Mucosa of rectum (tissue), 2 donors: ENCODE data around the gene P4HA3.

Experiments used
- H3K27ac ChIP-seq, 2 donors: one replicate each; pipeline ENCODE4 v1.7.0; 2013; ENCODE audit warnings: inconsistent platforms in 2 of 2, low read depth in 2 of 2, low read length in 2 of 2
- H3K27me3 ChIP-seq, 2 donors: one replicate each; pipeline ENCODE4 v1.7.0; 2013; ENCODE audit warnings: low read length in 2 of 2; ENCODE audit not compliant: control insufficient read depth in 2 of 2, insufficient read depth in 2 of 2
- H3K36me3 ChIP-seq, 2 donors: one replicate each; pipeline ENCODE4 v1.7.0; 2013; ENCODE audit warnings: low read length in 2 of 2; ENCODE audit not compliant: control insufficient read depth in 2 of 2, insufficient read depth in 2 of 2
- H3K4me1 ChIP-seq, 2 donors: one replicate each; pipeline ENCODE4 v1.7.0; 2013; ENCODE audit warnings: low read length in 2 of 2, mild to moderate bottlenecking in 1 of 2; ENCODE audit not compliant: control insufficient read depth in 2 of 2, insufficient read depth in 2 of 2
- H3K4me3 ChIP-seq, 2 donors: one replicate each; pipeline ENCODE4 v1.7.0; 2013; ENCODE audit warnings: low read length in 2 of 2
- H3K9ac ChIP-seq, 2 donors: one replicate each; pipeline ENCODE4 v1.7.0; 2013; ENCODE audit warnings: low read length in 2 of 2, low read depth in 1 of 2, mild to moderate bottlenecking in 1 of 2
- H3K9me3 ChIP-seq, 2 donors: one replicate each; pipeline ENCODE4 v1.7.0; 2013; ENCODE audit warnings: low read length in 2 of 2; ENCODE audit not compliant: control insufficient read depth in 2 of 2
- donor health status: healthy.
- donor health status: Normal muscosa, but diverticular disease.

P4HA3 gene

GRCh38 chr11:74288911-74289310 is 22.5 kb downstream of the P4HA3 start:
- H3K4me3 ChIP-seq: no peak overlapping the region
- no peaks in the 10 kb centered on the region for H3K4me1 ChIP-seq
- H3K9me3 ChIP-seq: no peaks in the 10 kb centered on the region
- no peak overlapping the region for H3K9ac ChIP-seq
- H3K27me3 ChIP-seq: no peaks in the 10 kb centered on the region
- no peak overlapping the region for H3K27ac ChIP-seq
- no peaks in the 10 kb centered on the region for H3K36me3 ChIP-seq

DNA sequence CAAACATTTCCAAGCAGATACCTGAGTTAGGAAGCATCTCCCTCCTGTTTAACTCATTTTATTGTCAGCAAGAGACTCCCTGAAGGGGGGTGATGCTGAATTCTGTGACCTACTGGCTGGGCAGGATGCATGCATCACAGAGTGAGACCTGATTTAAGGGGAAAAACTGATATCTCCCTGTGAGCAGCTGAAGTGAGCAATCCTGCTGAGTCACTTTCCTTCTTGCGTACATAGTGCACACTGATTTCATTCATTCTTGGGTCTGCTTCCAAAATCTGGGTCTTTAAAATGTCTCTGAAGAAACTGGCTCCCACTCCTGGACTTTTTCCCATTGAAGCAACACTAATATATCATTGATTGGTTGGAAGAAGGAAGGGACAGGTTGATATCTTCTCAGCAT is 23.3 kb downstream of the P4HA3 start:
- Histone ChIP-seq H3K27ac (no peak overlapping the region), H3K9ac (no peak overlapping the region), H3K4me1 (peaks cover 3% of the 10 kb centered on the region in 2 donors), H3K27me3 (no peaks in the 10 kb centered on the region), H3K4me3 (no peak overlapping the region), H3K9me3 (no peaks in the 10 kb centered on the region), H3K36me3 (no peaks in the 10 kb centered on the region)

DNA sequence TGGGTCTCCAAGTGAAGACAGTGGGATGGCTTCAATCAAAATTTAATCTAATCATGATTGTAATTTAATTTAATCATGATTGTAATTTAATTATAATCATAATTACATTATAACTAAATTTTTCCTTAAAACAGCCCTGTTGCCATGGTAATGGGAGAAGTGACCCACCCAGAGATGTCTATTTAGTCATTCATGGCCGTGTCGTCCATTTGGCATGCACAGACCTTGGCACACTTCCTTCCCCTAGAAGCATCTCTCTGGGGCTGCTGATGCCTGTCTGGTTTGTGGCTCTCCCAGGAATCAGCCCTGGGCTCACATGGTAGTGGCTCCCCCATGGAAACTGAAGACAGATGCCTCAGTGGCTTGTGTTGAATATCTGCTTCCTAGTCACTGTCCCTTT is 27.0 kb downstream of the P4HA3 start:
- H3K9ac ChIP-seq: no peak overlapping the region
- H3K36me3 ChIP-seq: no peaks in the 10 kb centered on the region
- H3K27me3 ChIP-seq: no peaks in the 10 kb centered on the region
- H3K9me3 ChIP-seq: no peaks in the 10 kb centered on the region
- H3K4me1 ChIP-seq: peaks cover 3% of the 10 kb centered on the region in 2 donors
- no peak overlapping the region for H3K4me3 ChIP-seq
- no peak overlapping the region for H3K27ac ChIP-seq

DNA sequence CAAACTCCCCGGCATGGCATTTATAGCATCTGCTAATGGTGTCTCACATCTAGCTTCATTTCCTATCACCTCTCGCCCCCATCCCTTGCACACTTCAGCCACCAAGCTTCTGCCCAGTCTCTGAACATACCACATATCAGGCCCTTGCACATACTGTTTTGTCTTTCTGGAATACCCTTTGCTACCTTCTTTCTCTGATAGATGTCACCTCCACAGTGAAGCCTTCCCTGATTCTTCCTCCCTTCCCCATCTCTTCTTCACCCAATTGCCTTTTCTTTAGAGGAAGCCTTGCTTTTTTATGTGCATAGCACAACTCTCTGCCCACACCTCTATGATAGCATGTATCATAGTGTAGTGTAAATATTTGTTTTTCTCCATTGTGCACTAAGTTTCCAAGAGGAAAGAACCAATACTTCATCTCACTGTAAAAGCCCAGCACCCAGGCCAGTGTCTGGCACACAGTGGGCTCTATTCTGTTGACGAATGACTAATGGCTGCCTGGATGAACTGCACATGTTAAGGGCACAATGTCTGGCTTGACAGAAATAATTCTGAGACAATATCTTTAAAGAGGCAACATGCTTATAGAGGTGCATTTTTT is 27.8 kb downstream of the P4HA3 start:
- H3K27ac ChIP-seq: no peak overlapping the region
- H3K9me3 ChIP-seq: no peaks in the 10 kb centered on the region
- H3K4me3 ChIP-seq: no peak overlapping the region
- no peak overlapping the region for H3K9ac ChIP-seq
- H3K4me1 ChIP-seq: peaks cover 3% of the 10 kb centered on the region in 2 donors
- H3K27me3 ChIP-seq: peaks cover 0 to 2% of the 10 kb centered on the region in 2 donors
- H3K36me3 ChIP-seq: no peaks in the 10 kb centered on the region

DNA sequence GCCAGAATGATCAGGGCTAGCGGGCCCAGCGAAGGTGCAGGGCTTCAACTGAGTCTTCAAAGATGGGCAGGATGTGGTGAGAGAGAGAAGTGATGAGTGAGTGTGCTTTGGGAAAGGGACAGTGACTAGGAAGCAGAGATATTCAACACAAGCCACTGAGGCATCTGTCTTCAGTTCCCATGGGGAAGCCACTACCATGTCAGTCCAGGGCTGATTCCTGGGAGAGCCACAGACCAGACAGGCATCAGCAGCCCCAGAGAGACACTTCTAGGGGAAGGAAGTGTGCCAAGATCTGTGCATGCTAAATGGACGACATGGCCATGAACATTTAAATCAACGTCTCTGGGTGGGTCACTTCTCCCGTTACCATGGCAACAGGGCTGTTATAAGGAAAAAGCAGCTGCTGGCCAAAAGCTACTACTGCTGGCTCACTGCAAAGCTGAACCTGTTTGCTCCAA is 28.5 kb downstream of the P4HA3 start:
- no peak overlapping the region for H3K9ac ChIP-seq
- peaks cover 0 to 2% of the 10 kb centered on the region in 2 donors for H3K27me3 ChIP-seq
- peaks cover 3% of the 10 kb centered on the region in 2 donors for H3K4me1 ChIP-seq
- no peak overlapping the region for H3K4me3 ChIP-seq
- H3K27ac ChIP-seq: no peak overlapping the region
- no peaks in the 10 kb centered on the region for H3K36me3 ChIP-seq
- no peaks in the 10 kb centered on the region for H3K9me3 ChIP-seq

DNA sequence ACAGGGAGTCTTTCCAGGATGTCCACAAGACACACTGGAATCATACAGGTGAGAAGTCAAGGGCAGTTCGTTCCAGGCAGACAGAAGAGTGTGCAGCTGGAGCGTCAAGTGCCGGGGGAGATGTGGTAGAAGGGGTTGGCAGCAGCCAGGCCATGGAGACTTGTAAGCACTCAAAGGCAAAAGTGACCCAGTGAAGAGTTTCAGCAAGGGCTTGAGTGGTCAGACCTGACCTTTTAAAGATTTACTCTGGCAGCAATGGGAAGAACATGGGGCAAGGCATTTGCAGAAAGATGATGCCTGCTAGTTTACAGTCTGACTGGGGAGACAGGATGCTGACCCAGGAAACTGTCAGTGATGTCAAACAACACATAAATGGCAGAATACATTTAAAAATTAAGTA is 29.0 kb downstream of the P4HA3 start:
- Histone ChIP-seq H3K9me3 (no peaks in the 10 kb centered on the region), H3K9ac (no peak overlapping the region), H3K27me3 (peaks cover 0 to 2% of the 10 kb centered on the region in 2 donors), H3K36me3 (no peaks in the 10 kb centered on the region), H3K4me3 (no peak overlapping the region), H3K27ac (no peak overlapping the region), H3K4me1 (peaks cover 3% of the 10 kb centered on the region in 2 donors)

DNA sequence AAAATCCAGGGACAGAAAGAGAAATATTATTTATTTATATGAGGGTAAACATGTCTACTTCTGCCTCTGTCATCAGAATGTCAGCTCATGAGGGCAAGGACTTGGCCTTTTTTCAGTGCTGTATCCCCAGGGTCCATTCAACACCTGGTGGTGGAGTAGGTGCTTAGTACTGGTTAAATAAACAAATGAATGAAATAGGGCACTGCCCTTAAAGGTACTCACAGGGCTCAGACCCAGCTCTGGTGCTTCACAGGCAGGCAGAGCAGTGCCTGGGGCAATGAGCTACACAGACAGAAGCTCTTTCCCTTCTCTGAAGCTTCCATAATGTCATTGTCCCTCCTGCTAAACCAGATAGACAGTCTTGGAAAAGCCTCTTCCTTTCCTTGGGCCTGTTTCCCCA is 30.9 kb downstream of the P4HA3 start:
- H3K27ac ChIP-seq: no peak overlapping the region
- peaks cover 0 to 2% of the 10 kb centered on the region in 2 donors for H3K27me3 ChIP-seq
- H3K4me1 ChIP-seq: peaks cover 3% of the 10 kb centered on the region in 2 donors
- no peaks in the 10 kb centered on the region for H3K36me3 ChIP-seq
- H3K4me3 ChIP-seq: no peak overlapping the region
- H3K9me3 ChIP-seq: no peaks in the 10 kb centered on the region
- H3K9ac ChIP-seq: no peak overlapping the region

GRCh38 chr11:74279256-74279655 is 32.2 kb downstream of the P4HA3 start:
- Histone ChIP-seq H3K4me1 (peaks cover 3% of the 10 kb centered on the region in 2 donors), H3K9me3 (no peaks in the 10 kb centered on the region), H3K9ac (no peak overlapping the region), H3K36me3 (no peaks in the 10 kb centered on the region), H3K27me3 (peaks cover 0 to 2% of the 10 kb centered on the region in 2 donors), H3K27ac (no peak overlapping the region), H3K4me3 (no peak overlapping the region)

GRCh38 chr11:74278721-74279161 is 32.7 kb downstream of the P4HA3 start:
- no peak overlapping the region for H3K4me3 ChIP-seq
- H3K4me1 ChIP-seq: peaks cover 3% of the 10 kb centered on the region in 2 donors
- H3K27me3 ChIP-seq: peaks cover 0 to 2% of the 10 kb centered on the region in 2 donors
- H3K36me3 ChIP-seq: no peaks in the 10 kb centered on the region
- H3K9me3 ChIP-seq: no peaks in the 10 kb centered on the region
- no peak overlapping the region for H3K9ac ChIP-seq
- no peak overlapping the region for H3K27ac ChIP-seq

- Histone ChIP-seq H3K36me3 (no peaks in the 10 kb centered on the region), H3K4me1 (no peaks in the 10 kb centered on the region), H3K4me3 (no peak overlapping the region), H3K9ac (no peak overlapping the region), H3K27ac (no peak overlapping the region), H3K9me3 (no peaks in the 10 kb centered on the region), H3K27me3 (peaks cover 0 to 2% of the 10 kb centered on the region in 2 donors)
Observed at GRCh38 chr11:74278103-74278502, 33.3 kb downstream of the P4HA3 start.
